PC-3 (cell line): ENCODE measurements around the gene R3HDM1.

Source experiments
- CTCF ChIP-seq: fragments of 300-600 bp; sonication (generic); conservative IDR thresholded peaks from 2 replicates; pipeline ENCODE4 v1.5.1; 2017; ENCODE audit warnings: antibody characterized with exemption, low read depth, mild to moderate bottlenecking, low read length
- EZH2 ChIP-seq: fragments of 300-600 bp; sonication (generic); IDR thresholded peaks from one replicate; pipeline ENCODE4 v1.6.1; 2017; ENCODE audit warnings: antibody characterized with exemption, mild to moderate bottlenecking, low read length; ENCODE audit not compliant: unreplicated experiment

GRCh38 chr2:135742325-135742757, 211.1 kb downstream of the R3HDM1 start:
- TF ChIP-seq CTCF = no peak
- no peak for TF ChIP-seq EZH2
